Muscle of arm (tissue), 12 donors: ENCODE measurements around the gene ZNFX1. TPM values are rescaled to one million over a fixed set of nuclear protein-coding genes. Genes with fewer than 3 reads are reported as not detected.
"Not testable (repeated sequence)": the region's sequence is repeated elsewhere in the genome, so short reads cannot be mapped to it uniquely, and the experiment has no call there.

ENCODE experiments used
- DNase-seq: peaks from one replicate; pipeline ENCODE4 v3.0.0-alpha.2; 2013
- polyA plus RNA-seq, 12 donors: library from polyadenylated mRNA; unstranded; fragments of 120-200 nt; gene quantifications; one replicate each; pipeline ENCODE4 v1.2.1, GENCODE V29; 2013; ENCODE audit not compliant: insufficient read length in 12 of 12

Gene ZNFX1
- polyA plus RNA-seq, 12 donors: 6.9 to 17.0 (median 10.3) TPM; not detected in 1

GRCh38 chr20:49216991-49217578 is 60.8 kb downstream of the ZNFX1 start:
- peak; percentile 91 for DNase-seq

GRCh38 chr20:49215232-49215631 is 62.6 kb downstream of the ZNFX1 start:
- DNase-seq: no peak

GRCh38 chr20:49214571-49214970 is 63.3 kb downstream of the ZNFX1 start:
- no peak for DNase-seq

GRCh38 chr20:49210757-49211110 is 67.1 kb downstream of the ZNFX1 start:
- no peak for DNase-seq

- DNase-seq: no peak
Observed at GRCh38 chr20:49210101-49210756, 67.6 kb downstream of the ZNFX1 start.

- DNase-seq: no peak
Observed at GRCh38 chr20:49207076-49207475, 70.8 kb downstream of the ZNFX1 start.

- no peak for DNase-seq
Observed at GRCh38 chr20:49203746-49204145, 74.1 kb downstream of the ZNFX1 start.

- no peak for DNase-seq
Observed at GRCh38 chr20:49203011-49203410, 74.8 kb downstream of the ZNFX1 start.

- no peak for DNase-seq
Observed at GRCh38 chr20:49199729-49200293, 78.0 kb downstream of the ZNFX1 start.

GRCh38 chr20:49192944-49193518 is 84.8 kb downstream of the ZNFX1 start:
- not testable (repeated sequence) for DNase-seq

Other genes starting within 250 kb of the ZNFX1 start
- gene CSE1L, start 231.7 kb downstream of the ZNFX1 start, polyA plus RNA-seq: 10 to 100 TPM in 11 of 12 donors, not detected in 1; 35.7 to 77.6 (median 70.7) TPM
- gene STAU1, start 89.7 kb downstream of the ZNFX1 start, polyA plus RNA-seq: 100 to 1,000 TPM in 1 of 12 donors, 10 to 100 TPM in 11; 51.1 to 561 (median 59.0) TPM
- gene DDX27, start 58.6 kb downstream of the ZNFX1 start, polyA plus RNA-seq: 10 to 100 TPM in 11 of 12 donors, not detected in 1; 23.6 to 44.0 (median 29.4) TPM
- 10 to 100 TPM in 4 of 12 donors, 1 to 10 TPM in 7, not detected in 1; 4.3 to 13.6 (median 9.8) TPM for gene KCNB1, start 204.6 kb upstream of the ZNFX1 start, polyA plus RNA-seq